GM19467 (cell line): ENCODE measurements around the gene KIF26A.
"Not testable (repeated sequence)": the region's sequence is repeated elsewhere in the genome, so short reads cannot be mapped to it uniquely, and the experiment has no call there.

Experiments
- ATAC-seq: cut with Tn5 transposase; IDR thresholded peaks from one replicate; pipeline ENCODE4 v1.9.1; 2021; ENCODE audit warnings: mild to moderate bottlenecking, moderate library complexity; ENCODE audit not compliant: unreplicated experiment

KIF26A gene

GRCh38 chr14:104220215-104221070 is 82.1 kb downstream of the KIF26A start:
- no peak for ATAC-seq

DNA sequence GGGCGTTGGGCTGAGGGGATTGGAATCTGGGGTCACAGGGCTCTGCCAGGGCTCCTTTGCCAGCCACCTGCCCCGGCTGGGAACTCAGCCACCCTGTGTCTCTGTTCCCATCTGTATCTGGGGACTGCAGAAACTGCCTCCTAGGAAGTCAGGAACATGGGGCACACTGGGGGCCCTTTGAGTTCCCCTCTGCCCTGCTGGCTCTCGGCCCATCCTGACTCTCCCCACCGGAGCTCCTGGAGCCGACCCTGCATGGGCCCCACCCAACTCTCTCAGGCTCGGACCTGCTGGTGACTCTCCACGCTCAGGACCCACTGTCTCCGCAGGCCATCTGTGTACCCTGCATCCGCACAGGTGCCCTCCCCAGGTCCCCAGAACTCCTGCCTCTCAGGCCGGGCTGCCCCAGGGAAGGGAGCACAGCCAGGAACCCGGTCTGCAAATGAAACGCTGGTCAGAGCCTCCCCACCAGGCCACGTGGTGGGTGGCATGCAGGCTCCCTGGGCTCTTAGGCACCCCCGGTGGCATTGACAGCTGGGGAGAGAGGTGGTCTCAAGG is 82.8 kb downstream of the KIF26A start:
- no peak for ATAC-seq

DNA sequence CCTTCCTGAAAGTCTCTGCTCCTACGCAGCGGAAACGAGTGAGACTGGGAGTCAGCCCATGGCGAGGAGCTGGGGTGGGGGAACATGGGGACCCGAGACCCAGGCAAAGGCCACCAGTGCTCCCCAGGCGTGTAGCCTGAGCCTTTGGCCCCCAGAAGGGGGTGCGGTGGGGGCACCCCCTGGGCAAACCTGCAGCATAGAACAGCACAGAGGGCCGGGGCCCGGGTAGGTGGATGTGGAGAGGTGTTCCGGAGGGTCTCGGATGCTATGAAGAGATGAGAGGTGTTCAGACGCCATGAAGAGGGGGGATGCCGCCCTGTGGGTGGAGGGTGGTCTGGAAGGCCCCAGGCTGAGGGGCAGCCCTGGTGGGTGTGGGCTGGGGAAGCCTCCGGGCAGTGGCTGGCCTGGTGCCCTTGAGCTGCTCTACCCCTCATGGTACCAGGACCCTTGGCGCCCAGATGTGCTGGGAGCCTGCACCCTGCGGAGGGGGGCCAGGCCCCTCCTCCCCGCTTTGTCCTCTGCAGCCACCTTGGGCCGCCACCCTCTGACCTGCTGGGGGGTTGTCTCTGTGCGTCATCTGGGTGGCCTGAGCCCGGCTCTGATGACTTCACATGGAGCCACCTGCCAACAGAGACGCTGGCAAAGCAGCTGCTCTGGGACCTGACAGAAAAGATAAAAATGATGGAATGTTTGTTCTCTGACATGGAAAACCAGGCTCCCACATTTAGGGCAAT is 83.4 kb downstream of the KIF26A start:
- no peak for ATAC-seq

- no peak for ATAC-seq
These were observed 84.1 kb downstream of the KIF26A start for GRCh38 chr14:104222396-104223036.

DNA sequence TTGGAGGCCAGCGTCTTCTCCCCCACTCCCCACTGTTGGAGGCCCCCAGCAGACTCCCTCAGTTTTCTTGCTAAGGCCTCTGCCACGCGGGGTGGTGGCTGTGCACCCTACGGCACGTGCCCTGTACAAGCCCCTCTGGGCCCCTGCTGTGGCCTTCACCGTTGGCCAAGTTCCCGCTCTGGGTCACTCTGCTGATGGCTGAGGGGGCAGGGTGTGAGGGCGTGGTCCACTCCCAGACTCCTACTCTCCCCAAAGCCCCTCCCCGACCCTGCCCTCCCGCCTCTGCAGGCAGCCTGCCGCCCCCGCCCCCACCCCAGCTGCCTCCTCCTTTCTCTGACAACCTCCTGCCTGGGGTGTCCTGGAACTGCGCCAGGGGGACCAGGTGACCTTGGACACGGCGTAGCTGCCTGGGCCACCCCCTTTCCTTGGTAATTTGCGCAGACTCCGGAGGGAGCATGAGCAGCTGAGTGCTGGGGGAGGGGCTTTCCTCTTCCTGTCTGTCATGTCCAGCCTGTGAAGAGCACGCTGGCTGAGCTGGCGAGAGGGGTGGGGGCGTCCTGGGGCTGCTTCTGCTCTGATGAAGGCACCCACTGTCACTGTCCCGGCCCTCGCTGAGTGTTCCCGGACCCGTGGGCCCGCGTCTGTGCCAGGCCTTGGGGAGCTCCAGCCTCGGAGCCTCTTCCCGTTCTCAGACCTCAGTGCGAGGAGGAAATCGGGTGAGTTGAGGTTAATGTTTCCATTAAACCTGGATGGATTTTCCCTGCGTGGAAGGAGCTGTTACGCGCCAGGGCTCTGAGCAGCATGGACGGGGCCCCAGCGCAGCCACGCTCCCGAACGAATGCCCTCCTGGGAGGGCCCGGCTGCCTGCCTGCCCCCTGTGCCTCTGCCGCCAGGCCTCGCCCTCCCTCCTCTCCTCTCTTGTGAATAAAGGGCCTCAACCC is 85.0 kb downstream of the KIF26A start:
- no peak for ATAC-seq

DNA sequence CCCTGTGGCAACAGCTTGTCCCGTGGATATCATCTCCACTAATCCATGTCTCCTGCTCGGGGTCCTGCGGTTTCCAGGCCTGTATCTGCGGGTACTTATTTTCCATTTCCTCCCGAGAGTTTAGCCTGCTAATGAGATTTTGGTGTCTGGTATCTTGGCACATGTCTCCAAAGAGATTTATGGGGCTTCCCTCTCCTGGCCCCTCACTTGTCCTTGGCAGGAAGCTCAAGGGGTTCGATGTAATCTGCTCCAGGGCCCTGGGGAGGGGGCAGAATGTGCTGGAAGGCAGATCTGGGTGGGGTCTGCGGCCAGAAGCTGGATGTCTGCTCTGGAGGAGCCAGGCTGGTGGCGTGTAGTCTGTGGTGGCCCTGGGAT is 85.7 kb downstream of the KIF26A start:
- ATAC-seq: no peak

- ATAC-seq: no peak
These were observed 86.3 kb downstream of the KIF26A start for GRCh38 chr14:104224506-104225277.

DNA sequence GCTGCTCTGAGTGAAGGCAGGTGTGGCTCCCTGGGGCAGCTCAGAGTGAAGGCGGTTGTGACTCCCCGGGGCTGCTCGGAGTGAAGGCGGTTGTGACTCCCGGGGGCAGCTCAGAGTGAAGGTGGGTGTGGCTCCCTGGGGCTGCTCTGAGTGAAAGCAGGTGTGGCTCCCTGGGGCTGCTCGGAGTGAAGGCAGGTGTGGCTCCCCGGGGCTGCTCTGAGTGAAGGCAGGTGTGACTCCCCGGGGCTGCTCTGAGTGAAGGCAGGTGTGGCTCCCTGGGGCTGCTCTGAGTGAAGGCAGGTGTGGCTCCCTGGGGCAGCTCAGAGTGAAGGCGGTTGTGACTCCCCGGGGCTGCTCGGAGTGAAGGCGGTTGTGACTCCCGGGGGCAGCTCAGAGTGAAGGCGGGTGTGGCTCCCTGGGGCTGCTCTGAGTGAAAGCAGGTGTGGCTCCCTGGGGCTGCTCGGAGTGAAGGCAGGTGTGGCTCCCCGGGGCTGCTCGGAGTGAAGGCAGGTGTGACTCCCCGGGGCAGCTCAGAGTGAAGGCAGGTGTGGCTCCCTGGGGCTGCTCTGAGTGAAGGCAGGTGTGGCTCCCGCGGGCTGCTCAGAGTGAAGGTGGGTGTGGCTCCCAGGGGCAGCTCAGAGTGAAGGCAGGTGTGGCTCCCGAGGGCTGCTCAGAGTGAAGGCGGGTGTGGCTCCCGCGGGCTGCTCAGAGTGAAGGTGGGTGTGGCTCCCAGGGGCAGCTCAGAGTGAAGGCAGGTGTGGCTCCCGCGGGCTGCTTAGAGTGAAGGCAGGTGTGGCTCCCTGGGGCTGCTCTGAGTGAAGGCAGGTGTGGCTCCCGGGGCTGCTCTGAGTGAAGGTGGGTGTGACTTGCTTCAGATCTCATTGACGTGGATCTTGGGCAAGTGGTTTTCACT is 87.1 kb downstream of the KIF26A start:
- ATAC-seq: not testable (repeated sequence)

DNA sequence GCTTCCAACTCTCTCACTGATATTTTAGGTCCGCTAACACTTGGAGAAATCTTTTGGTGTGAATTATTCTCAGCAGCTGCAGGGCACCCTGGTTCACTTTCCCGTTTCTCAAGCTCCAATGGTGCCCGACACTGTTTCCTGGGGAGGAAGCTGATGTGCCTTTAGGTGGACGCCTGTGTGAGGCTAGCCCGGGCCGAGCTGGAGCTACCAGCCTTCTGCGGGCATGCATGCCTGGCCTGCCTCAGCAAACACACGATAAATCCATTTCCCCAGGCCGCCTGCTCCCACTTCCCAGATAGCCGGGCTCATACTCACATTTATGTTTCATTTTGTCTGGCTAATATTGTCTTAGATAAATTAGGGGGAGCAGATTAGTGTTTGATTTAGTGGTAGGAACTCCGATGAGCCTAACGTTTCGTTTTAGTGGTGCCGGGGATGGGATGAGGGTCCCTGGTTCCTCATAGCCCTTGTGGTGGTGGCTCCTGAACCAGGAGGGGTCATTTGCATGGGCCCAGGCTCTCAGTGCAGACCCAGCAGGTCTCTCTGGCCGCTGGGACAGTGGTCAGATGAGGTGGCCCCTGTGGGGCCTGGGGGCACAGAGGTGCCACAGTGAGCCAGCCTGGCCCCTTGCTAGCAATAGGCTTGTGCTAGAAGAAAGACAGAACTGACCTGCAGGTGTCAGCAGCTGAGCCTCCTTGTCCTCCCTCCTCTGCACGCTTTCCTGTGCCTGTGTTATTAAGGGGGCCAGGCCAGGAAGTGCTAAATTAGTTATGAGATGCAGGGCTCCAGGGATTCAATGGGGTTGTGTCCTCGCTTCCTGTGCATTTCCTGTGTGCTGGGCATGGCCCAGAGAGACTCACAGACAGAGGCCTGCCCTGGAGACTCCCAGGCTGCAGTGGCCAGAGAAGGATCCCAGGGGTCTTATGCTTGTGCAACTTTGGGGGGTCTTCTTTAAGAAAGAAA is 88.3 kb downstream of the KIF26A start:
- no peak for ATAC-seq

- ATAC-seq: no peak
These were observed 89.4 kb downstream of the KIF26A start for GRCh38 chr14:104227806-104228205.

DNA sequence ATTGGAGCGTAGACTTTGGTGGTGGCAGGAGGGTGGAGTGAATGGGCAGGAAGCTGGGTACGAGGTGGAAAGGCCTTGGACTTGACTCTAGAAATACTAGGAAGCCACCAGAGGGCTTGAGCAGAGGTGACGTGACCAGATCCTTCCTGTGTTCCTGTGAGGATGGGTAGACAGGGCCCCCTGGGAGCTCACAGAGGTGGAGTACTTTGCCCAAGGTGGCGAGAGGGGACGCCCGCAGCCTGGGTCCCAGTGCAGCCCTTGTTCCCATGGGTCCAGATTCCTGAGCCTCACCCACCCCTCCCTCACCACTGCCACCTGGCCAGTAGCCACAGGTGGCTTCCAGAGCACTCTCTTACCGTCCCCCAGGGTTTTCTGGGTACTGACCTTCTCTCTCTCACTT is 89.8 kb downstream of the KIF26A start:
- ATAC-seq: no peak

- ATAC-seq: no peak
These were observed 90.5 kb downstream of the KIF26A start for GRCh38 chr14:104228716-104229533.

DNA sequence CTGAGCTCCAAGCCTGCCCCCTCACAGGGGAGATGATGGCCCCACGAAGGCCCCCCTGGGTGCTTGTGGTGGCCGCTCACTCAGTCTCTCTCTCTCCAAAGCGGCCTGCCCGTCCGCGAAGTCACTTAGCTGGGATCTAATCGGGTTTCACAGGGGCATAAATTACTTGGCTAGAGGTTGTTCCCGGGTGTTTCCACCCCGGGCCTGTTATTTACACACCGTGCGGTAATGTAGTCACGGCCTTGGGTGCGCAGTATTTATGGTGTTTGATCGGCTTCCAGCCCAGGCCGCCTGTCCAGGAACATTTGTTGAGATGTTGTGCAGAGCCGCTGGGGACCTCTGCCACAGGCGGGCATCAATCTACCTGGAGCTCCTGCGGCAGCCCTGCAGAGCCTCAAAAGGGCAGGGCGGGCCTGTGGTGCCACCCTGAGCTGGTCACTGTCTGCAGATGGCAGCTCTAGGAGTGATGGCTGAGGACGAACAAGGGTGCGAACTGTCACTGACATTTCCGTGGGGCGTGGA is 91.2 kb downstream of the KIF26A start:
- no peak for ATAC-seq

- ATAC-seq: no peak
These were observed 91.9 kb downstream of the KIF26A start for GRCh38 chr14:104230119-104230815.
